ENCODE data around the gene B4GALT5.

Gene B4GALT5

DNA sequence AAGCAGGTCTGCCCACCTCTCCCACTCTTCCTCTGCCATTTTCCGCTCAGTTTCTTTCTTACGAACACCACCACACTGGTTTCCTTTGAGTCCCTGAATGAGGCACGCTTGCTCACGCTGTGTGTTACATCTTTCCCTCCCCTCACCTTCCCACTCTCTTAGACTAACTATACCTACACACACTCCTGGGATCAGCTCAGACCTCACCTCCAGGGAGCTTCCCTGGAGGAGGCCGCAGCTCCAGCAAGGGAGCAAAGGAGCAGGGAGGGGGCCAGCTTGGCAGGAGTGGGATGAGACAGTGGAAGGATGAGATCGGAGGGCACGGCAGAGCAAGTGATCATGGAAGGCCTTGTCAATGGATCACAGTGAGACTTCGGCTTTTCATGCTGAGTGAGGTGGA is 28.3 kb upstream of the B4GALT5 start:
- peak overlapping the region; percentile 47 for H3K27ac Mint-ChIP-seq
- no peaks in the 10 kb centered on the region for H3K4me1 Mint-ChIP-seq
- H3K9me3 Mint-ChIP-seq: no peaks in the 10 kb centered on the region
- DNase-seq: no peak
- H3K4me3 Mint-ChIP-seq: no peak overlapping the region
- no peaks in the 10 kb centered on the region for H3K36me3 Mint-ChIP-seq (ENCODE audit: low read depth)
- H3K27me3 Mint-ChIP-seq (ENCODE audit: low read depth, poor library complexity): peaks cover 10% of the 10 kb centered on the region
- TF ChIP-seq, protein P1, sequence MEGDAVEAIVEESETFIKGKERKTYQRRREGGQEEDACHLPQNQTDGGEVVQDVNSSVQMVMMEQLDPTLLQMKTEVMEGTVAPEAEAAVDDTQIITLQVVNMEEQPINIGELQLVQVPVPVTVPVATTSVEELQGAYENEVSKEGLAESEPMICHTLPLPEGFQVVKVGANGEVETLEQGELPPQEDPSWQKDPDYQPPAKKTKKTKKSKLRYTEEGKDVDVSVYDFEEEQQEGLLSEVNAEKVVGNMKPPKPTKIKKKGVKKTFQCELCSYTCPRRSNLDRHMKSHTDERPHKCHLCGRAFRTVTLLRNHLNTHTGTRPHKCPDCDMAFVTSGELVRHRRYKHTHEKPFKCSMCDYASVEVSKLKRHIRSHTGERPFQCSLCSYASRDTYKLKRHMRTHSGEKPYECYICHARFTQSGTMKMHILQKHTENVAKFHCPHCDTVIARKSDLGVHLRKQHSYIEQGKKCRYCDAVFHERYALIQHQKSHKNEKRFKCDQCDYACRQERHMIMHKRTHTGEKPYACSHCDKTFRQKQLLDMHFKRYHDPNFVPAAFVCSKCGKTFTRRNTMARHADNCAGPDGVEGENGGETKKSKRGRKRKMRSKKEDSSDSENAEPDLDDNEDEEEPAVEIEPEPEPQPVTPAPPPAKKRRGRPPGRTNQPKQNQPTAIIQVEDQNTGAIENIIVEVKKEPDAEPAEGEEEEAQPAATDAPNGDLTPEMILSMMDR (IDR thresholded peaks at IDR 0.05): no peak

DNA sequence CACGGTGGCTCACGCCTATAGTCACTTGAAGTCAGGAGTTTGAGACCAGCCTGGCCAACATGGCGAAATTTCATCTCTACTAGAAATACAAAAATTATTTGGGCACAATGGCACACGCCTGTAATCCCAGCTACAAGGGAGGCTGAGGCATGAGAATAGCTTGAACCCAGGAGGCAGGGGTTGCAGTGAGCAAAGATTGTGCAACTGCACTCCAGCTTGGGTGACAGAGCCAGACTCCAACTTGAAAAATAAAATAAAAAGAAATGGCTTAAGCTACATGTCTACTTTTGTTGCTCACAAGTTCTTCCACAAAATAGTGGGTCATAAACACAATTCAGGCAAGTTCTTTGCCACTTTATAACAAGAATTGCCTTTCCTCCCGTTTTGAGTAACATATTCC is 27.1 kb upstream of the B4GALT5 start:
- TF ChIP-seq, protein P1 (IDR thresholded peaks at IDR 0.05): no peak
- Mint-ChIP-seq H3K27ac (no peak overlapping the region), H3K4me1 (no peaks in the 10 kb centered on the region), H3K4me3 (no peak overlapping the region), H3K9me3 (no peaks in the 10 kb centered on the region), H3K36me3 (ENCODE audit: low read depth) (no peaks in the 10 kb centered on the region), H3K27me3 (ENCODE audit: low read depth, poor library complexity) (peaks cover 10% of the 10 kb centered on the region)
- DNase-seq: no peak

DNA sequence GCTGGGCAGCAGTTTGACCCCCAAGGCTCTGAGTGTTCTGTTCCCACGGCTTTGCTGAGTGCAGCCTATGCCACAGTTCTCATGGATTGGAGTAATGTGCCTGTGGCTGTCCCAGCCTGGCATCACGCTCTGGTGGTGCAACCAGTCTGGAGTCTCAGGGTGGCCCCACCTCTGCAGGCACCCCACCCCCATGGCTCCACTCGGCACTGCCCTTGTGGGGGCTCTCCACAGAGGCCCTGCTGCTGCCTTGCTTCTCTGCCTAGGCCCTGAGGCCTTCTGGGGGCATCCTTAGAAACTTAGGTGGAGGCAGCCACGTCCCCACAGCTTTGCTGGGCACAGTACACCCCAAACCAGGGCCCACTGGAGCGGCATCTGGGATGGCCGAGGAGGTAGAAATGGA is 25.4 kb upstream of the B4GALT5 start:
- TF ChIP-seq, protein P1 (IDR thresholded peaks at IDR 0.05): no peak
- Mint-ChIP-seq H3K27me3 (ENCODE audit: low read depth, poor library complexity) (peaks cover 10% of the 10 kb centered on the region), H3K36me3 (ENCODE audit: low read depth) (no peaks in the 10 kb centered on the region), H3K27ac (no peak overlapping the region), H3K9me3 (no peaks in the 10 kb centered on the region), H3K4me1 (no peaks in the 10 kb centered on the region), H3K4me3 (no peak overlapping the region)
- DNase-seq: no peak

DNA sequence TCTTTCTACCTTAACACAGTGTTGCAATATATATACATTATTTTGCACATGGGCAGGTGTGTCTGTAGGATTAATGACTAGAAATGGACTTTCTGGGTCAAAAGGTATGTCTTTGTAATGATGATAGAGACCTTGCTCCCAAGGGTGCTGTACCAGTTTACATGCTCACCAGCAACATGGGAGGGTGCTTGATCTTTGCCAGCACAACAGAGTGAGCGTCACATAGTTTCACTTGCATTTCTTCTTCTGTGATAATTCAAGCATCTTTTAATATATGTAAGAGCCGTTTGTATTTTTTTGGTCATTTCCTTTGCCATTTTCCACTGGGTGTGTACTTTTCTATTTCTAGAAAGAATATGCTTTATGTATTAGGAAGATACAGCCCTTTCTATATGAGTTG is 23.6 kb upstream of the B4GALT5 start:
- Mint-ChIP-seq H3K4me3 (no peak overlapping the region), H3K9me3 (no peaks in the 10 kb centered on the region), H3K36me3 (ENCODE audit: low read depth) (no peaks in the 10 kb centered on the region), H3K4me1 (peaks cover 5% of the 10 kb centered on the region), H3K27ac (no peak overlapping the region), H3K27me3 (ENCODE audit: low read depth, poor library complexity) (peaks cover 10% of the 10 kb centered on the region)
- no peak for DNase-seq
- TF ChIP-seq, protein P1 (IDR thresholded peaks at IDR 0.05): no peak

DNA sequence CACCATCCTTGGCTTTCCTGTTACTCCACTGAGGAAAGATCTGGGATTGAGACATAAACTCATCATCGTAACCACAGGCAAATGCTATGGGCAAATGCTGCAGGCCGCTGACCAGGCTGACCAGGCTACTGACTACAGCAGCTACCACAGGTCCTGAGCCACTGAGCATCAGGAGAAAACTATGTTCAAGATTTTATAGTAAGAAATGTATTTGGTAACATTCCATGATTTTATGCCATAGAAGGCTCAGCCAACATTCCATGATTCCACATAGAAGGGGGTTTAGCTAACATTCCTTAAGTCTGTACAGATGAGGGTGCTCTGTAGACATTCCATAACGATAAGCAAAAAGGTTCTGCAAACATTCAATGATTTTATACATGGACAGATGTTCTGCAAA is 16.1 kb upstream of the B4GALT5 start:
- Mint-ChIP-seq H3K4me1 (peaks cover 11% of the 10 kb centered on the region), H3K9me3 (peaks cover 9% of the 10 kb centered on the region), H3K36me3 (ENCODE audit: low read depth) (no peaks in the 10 kb centered on the region), H3K27ac (no peak overlapping the region), H3K4me3 (no peak overlapping the region), H3K27me3 (ENCODE audit: low read depth, poor library complexity) (peaks cover 3% of the 10 kb centered on the region)
- DNase-seq: no peak
- TF ChIP-seq, protein P1 (IDR thresholded peaks at IDR 0.05): no peak
